LNCAP (cell line): ENCODE measurements around the gene BAZ2B.

Experiments
- CTCF ChIP-seq: fragments of 450-650 bp; IDR thresholded peaks from 2 replicates; pipeline ENCODE4 v1.5.1; 2017; ENCODE audit warnings: mild to moderate bottlenecking

BAZ2B gene

GRCh38 chr2:159475793-159476192, 140.6 kb downstream of the BAZ2B start:
- no peak for TF ChIP-seq CTCF

- TF ChIP-seq CTCF: no peak
These were observed 145.0 kb downstream of the BAZ2B start for GRCh38 chr2:159471340-159471739.

GRCh38 chr2:159468257-159468656, 148.1 kb downstream of the BAZ2B start:
- TF ChIP-seq CTCF: no peak

GRCh38 chr2:159462961-159463360, 153.4 kb downstream of the BAZ2B start:
- TF ChIP-seq CTCF: no peak

GRCh38 chr2:159462201-159462785, 154.1 kb downstream of the BAZ2B start:
- no peak for TF ChIP-seq CTCF

- TF ChIP-seq CTCF: no peak
These were observed 155.3 kb downstream of the BAZ2B start for GRCh38 chr2:159461076-159461475.

GRCh38 chr2:159460227-159460626, 156.1 kb downstream of the BAZ2B start:
- TF ChIP-seq CTCF: no peak

- TF ChIP-seq CTCF: no peak
These were observed 157.1 kb downstream of the BAZ2B start for GRCh38 chr2:159459279-159459678.
